HK-2 (cell line): Measurements from ENCODE around the gene PDE9A.
"Not testable (repeated sequence)": the region's sequence is repeated elsewhere in the genome, so short reads cannot be mapped to it uniquely, and the experiment has no call there.

ENCODE experiments used
- DNase-seq: peaks from one replicate; pipeline ENCODE4 v3.0.0-alpha.2; 2018; ENCODE audit not compliant: unreplicated experiment

The PDE9A gene

DNA sequence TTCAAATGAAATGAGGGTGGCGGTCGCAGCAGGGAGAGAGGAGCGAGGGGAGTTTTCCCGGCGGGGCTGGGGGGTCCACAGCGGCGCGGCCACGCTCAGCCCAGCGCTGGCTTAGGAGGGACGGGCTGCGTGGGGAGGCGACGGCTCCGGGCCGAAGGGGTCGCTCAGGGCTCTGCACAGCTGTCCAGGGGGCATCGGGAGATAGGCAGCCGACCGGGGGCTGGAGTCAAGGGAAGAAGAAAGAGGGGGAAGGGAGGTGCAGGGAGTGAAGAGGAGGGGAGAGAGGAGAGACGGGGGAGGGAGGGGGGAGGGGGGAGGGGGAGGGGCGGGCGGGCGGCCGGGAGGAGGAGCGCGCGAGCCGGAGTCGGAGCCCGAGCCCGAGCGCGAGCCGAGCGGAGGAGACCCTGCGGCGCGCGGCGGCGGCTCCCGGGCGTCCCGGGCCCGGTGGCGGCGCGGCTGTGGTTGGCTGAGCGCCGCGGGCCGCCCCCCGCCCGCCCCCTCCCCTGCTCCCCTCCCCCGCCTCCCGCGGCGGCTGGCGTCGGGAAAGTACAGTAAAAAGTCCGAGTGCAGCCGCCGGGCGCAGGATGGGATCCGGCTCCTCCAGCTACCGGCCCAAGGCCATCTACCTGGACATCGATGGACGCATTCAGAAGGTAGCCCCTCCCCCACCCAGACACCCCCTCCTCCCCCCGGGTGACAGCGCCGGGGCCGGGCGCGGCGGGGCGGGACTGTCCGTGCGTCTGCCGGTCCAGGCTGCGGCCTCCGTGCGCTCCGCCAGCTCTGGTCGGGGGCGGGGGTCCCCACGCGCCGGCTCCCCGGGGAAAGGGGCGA, at the start of gene PDE9A:
Gene PDE9A, plus strand, starts transcription at position 391 of the 831 bp plus-strand sequence. Its CDS starts 194 bp downstream, at position 585.
- peak; percentile 4 for DNase-seq

DNA sequence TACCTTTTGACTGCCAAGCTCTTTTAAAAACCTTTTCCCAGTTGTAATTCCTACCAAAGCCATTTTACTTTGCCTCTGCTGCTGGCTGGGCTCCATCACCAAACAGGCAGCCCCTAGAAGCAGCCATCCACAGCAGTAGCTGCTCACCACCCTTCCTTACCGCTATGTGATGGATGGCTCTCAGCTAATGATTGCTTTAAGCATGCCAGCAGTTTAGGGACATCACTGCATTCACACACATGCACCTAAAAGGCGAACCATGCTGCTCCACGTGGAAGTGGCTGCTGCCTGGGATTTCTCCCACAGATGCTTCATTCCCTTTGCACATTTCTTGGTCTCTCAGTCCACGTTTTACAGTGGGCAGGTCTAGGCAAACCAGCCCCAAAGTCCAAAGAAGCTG, 46.3 kb upstream of the PDE9A start:
- no peak for DNase-seq

DNA sequence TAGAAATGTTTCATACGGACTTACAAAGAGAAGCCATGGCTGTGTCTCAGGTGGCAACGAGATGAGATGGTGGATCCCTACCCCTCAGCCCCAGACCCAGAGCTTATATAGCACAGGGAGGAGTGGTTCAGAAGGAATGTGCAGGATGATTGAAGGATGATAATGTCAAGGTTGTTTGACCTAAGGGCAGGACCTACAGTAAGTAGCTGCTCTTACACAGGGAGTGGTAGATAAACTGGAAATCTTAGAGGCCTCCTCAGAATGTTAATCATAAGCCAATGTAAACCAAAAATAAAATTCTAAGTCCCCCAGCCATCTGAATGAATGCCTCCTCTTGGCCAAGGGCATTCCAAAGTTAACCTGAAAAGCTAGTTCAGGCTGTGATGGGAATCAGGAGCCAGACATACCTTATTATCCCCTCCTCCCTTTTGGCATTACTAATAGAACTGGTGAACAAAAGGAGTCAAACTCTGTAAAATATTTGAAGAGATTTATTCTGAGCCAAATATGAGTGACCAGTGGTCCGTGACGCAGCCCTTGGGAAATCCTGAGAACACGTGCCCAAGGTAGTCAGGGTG, 45.8 kb upstream of the PDE9A start:
- DNase-seq, result peak; percentile 3

DNA sequence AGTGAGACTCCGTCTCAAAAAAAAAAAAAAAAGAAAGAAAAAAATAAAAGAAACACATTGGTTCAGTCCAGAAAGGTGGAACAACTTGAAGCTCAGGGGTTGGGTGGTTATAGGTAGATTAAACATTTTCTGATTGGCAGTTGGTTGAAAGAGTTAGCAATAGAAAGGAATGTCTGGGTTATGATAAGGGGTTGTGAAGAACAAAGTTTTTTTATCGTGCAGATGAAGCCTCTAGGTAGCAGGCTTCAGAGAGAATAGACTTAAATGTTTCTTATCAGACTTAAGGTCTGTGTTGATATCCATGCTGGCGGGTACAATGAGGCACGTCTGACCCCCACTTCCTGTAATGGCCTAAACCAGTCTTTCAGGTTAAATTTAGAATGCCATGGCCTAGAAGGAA, 45.0 kb upstream of the PDE9A start:
- DNase-seq, result no peak

DNA sequence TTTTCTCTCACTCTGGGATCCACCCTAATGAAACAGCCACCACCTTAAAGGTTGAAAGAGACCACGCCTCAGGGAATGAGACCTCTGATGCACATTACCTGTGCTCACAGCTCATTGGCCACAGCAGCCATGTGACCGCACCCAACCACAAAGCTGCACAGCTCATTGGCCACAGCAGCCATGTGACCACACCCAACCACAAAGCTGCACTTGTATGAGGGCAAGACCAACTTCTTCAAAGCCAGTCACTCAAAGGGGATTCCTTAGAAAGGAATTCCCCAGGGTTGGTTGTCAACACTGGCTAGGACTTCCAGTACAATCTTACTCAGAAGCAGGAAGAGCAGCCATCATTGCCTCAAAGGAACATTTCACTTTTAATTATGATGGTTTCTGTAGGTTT, 43.6 kb upstream of the PDE9A start:
- no peak for DNase-seq

DNA sequence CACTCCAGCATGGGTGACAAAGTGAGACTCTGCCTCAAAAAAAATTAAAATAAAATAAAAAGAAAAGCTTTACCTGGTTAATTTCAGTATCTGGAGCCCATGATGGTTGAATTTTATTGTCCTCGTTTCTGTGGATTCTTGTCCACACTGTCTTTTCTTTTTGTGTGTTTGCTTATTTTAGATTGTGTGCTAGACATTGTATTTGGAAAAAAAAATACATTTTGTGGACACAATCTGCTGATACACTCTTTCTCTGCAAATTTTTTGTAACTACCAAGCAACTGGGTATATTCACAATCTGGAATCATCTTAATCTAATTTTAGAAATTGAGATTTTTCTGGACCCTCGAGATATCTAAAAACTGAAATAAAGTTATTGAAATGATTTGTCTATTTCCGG, 41.6 kb upstream of the PDE9A start:
- DNase-seq, result no peak

DNA sequence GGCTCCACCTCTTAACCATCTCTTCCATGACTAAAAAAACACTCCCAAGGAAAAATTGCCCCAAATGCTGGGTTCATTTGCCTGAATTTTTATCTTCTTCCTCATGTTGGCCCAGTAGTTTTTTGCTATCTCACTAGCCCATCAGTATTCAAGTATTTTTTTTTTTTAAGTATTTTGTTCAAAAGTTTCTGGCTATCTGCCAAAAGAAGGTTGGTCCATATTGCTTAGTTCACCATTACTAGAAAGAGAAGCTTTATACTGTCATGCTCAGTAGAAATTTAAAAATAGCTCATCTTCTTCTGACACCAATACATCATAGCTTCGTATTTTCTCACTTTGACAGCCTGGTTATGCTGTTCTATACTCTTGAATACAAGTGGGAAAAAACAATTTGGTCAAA, 41.0 kb upstream of the PDE9A start:
- no peak for DNase-seq

DNA sequence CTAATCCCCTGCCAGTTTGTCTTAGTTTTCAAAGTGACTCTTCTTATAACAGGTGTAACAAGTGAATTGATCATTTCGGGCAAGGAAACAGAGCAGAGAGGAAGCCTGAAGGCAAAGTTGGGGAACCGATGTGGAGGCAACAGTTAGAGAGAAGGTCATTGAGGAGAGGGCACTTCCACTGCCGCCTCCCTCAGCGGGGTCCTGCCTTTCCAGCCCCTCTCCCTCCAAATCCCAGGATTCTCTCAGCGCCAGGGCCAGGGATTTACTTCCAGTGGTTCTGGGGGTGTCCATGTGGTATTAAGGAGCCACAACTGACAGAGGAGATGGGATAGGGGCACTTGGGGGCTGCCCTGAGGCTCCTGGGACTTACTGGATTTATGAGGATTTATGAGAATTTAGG, 39.7 kb upstream of the PDE9A start:
- DNase-seq, result no peak

DNA sequence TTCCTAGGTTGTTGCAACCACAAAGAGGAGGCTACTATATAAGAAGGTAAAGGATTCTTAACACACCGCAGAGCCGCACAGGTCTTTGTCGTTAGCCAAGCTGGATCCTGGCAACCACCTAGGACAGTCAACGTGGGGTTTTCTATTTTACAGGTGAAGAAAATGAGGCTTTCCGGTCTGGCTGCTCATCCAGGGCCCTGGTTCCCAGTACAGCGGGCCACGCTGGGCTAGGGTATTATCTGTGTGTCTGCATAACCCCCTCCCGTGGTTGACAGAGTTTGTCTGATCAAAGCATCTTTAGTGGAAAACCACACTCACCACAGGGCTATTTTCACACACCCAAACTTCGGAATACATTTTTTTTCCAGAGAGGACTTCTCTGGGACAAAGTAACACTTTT, 39.0 kb upstream of the PDE9A start:
- no peak for DNase-seq

DNA sequence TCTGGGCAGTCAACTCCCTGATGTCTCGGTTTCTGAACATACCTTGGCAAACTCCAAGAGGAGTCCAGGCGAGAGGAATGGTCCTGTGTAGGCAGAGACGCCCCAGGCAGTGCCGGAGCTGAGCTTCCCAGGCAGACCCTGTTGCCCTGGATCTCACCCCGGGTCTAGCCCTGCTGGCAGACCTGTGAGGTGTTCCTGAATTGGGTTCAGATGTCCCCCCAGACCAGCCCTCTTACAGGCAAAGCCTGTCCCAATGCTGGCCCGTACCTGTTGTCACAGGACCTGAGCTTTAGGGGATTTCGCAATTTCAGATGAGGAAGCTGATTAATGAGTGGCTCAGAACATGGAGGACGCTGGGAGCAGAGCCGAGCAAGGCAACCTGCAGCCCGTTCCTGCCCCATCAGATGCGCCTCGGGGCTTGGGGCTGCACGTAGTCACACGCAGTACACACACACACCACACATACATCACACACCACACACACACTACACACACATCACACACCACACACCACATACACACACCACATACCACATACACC, 38.5 kb upstream of the PDE9A start:
- peak; percentile 15 for DNase-seq

DNA sequence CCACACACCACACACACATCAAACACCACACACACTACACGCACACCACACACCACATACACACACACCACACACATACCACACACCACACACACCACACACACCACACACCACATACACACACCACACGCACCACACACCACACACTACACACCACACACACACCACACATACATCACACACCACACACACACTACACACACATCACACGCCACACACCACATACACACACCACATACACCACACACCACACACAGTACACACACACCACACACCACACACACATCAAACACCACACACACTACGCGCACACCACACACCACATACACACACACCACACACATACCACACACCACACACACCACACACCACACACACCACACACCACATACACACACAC, 38.0 kb upstream of the PDE9A start:
- not testable (repeated sequence) for DNase-seq

DNA sequence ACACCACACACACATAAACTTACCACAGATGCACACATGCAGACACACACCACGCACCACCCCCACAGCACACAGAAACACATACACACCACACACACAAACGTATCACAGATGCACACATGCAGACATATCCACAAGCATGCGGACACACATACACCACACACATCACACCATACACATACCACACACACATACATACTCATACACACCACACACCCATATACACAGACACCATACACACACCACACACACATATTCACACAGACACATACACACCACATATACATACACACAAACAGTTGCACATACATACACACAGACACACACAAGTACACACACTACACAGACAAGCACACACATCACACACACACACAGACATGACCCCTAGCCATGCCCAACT, 37.5 kb upstream of the PDE9A start:
- no peak for DNase-seq

DNA sequence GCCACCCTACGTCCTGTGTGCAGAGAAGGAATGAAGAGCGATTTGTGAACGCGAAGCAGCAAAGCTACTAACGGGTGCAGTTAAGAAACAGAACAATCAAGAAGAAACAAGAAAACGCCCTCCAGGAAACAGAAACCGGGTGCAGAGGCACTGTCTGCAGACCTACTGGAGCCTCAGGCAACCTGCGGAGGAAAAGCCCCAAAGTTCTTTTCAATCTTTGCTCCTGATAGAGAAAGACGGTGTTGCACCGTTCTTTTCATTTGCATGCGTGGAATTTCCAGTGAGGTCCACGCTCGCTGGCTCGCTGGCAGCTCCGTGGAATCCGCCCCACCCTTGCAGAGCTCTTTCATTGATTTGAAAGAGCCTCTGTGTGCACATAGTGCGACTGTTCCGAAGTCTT, 37.0 kb upstream of the PDE9A start:
- DNase-seq, result no peak

DNA sequence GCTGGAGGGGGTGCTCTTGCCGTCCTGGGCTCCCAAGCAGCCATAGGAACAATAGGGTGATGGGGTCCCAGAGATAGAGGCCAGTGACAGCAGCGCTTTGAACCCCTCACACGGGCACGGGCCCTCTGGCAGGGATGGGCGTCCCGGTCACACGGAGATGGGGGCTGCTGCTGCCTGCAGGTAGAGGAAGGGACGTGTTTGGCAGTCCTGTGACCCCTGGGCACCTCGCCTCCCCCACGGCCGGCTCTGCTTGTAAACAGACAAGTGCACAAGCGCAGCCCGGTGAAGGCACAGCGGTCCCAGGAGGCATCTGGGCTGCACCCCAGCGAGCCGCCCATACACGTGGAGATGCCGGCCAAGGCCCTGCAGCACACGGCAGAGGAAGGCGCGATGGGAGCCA, 36.5 kb upstream of the PDE9A start:
- no peak for DNase-seq

DNA sequence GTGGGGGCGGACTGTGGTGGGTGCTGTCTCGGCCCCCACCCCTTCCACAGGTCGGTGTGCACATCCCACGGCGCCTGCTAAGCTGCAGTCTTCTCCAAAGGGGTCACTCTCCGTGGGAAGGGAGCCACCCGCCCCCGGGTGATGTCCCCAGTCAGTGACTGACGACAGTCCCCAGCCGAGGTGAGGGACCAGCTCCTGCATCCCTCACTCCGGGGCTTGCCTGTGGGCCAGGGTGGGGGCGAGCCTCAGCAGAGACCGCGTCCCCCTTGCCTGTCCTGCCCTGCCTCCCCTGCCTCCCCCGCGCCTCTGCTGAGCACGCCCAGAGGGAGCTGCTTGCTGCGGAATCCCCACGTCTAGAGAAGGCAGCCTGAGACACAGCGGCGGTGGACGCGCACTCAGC, 35.9 kb upstream of the PDE9A start:
- DNase-seq, result no peak

DNA sequence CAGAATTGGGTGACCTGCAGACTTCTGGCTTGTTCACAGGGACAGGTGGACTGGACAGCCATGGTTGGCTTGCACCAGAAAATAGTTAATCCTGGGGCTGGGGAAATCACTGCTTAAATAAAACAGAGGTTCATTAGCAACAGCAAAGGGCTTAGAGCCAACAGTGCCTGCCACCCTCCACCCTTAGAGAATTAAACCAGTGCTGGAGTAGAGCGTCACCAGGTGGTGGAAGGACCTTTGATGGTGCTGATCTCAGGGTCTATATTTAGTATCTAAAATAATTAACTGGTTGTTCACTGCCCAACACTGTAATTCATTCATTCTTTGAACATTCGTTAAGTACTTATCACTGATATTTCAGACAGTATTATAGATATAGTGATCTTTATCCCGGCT, 34.7 kb upstream of the PDE9A start:
- no peak for DNase-seq

DNA sequence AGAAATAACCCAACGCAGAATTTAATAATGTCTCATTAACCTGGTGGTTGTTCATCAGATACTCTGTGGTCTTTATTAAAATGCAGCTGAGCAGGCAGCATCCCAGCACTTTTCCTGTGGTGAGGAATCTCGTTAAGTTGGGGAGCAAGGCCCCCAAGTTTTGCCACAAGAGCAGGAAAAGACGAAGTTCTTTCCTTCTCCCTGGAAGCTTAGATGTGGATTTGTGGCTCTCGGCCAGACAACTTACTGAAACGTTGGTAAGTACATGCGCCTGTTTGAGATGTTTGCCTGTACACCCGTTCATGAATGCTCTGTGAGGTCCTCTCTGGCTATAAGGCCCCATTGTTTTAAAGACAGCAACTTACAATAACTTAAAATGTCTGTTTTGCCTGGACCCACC, 34.3 kb upstream of the PDE9A start:
- DNase-seq, result no peak

DNA sequence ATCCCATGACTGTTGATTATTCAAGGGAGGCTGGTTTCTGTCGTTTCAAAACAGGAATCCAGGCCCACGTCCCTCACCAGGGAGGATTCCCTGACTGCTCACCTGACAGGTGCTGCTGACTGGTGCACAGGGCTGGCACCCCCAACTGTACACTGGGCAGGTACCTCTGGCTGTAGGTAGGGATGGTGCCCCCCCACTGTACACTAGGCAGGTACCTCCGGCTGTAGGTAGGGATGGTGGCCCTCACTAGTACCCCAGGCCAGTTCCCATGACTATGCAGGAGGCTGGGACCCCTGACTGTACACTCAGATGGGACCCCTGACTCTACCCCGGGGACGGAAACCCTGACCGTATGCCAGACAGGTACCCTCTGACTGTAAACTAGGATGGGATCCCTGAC, 33.6 kb upstream of the PDE9A start:
- DNase-seq, result no peak

DNA sequence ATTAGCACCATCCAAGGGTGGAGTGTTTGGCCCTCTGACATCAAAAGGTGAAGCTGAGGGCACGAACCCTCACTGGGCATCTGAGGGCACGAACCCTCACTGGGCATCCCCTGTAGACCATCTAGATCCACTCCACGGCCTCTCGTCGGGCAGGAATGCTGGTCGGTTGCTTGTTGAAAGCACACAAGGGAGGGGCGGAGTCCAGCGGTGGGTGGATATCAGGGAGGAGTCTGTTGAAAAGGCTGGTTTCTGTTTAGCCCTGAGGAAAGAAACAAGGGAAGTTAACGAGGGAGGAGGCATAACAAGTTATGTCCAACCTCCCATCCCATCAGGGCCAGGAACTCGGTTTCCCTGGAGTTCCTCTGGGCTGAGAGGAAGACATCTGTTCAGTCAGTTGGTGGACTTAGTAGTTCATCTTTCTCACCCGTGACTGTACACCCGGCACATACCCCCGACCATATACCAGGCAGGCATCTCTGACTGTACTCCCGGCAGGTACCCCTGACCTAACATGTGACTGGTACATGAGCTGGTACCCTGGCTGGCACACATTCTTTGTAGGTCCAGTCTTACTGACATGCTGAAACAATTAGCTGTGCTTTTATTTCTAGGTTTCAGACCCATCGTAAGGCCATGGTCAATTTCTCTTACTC, 32.1 kb upstream of the PDE9A start:
- DNase-seq, result no peak

DNA sequence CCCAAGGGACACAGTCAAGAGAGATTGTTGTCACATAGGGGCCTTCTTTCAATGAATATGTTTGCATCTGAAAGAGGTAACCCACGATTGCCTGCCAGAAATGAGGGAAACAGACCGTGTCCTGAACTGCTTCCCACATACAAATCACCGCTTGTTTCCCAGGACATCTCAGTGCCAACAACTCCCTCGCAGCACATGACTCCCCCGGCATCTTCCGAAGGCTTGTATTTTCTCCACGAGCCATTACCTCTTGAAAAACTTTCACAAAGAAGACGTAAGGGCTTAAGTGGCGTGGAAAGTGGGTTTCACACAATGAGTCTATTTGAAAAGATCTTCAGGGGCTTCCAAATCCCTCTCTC, 31.6 kb upstream of the PDE9A start:
- DNase-seq, result no peak

DNA sequence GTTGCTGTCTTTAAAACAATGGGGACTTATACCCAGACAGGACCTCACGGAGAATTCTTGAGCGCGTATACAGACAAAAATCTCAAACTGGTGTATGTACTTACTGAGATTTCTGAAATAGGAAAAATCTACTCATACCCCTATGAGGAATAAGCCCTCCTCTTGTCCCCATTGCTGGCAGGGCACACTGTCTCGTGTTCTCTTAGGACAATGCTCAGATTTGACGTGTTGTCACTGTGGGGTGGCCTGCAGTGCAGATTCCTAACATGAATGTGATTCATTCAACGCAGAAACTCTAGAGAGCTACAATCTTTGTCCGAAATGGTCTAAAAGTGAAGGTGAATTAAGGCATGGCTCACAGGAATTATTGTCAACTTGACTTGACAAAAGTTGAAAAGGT, 31.1 kb upstream of the PDE9A start:
- no peak for DNase-seq

DNA sequence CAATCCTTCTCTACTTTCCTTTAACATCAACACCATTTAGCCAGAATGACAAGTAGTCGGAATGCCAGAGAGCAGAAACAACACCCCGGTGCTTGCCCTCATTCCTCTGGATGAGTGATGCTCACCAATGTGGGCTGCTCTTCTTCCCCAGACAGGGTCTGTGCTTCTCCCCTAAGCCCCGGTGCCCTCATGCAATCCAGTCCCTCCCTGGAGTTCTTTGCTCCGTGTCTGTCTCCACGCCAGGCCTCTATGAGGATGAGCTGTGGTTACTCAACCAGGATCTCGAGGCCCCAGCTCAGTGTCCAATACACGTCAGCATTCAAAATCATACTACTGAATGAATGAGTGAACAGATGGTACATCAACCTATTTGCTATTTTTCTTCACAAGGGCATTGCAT, 29.7 kb upstream of the PDE9A start:
- no peak for DNase-seq
